GM21717 (cell line): ENCODE data around the gene MT1B.

Experiments
- ATAC-seq: cut with Tn5 transposase; IDR thresholded peaks from one replicate; pipeline ENCODE4 v1.9.1; 2021; ENCODE audit warnings: mild to moderate bottlenecking, moderate library complexity; ENCODE audit not compliant: unreplicated experiment

The MT1B gene

GRCh38 chr16:56683424-56684172 is 31.9 kb downstream of the MT1B start:
- no peak for ATAC-seq

- no peak for ATAC-seq
Observed at GRCh38 chr16:56684256-56684925, 32.7 kb downstream of the MT1B start.

GRCh38 chr16:56684926-56685590 is 33.4 kb downstream of the MT1B start:
- no peak for ATAC-seq

GRCh38 chr16:56686758-56687157 is 35.1 kb downstream of the MT1B start:
- ATAC-seq: no peak

- no peak for ATAC-seq
Observed at GRCh38 chr16:56688762-56689161, 37.1 kb downstream of the MT1B start.

- no peak for ATAC-seq
Observed at GRCh38 chr16:56689171-56689570, 37.5 kb downstream of the MT1B start.

GRCh38 chr16:56690420-56691122 is 38.9 kb downstream of the MT1B start:
- ATAC-seq: no peak

- no peak for ATAC-seq
Observed at GRCh38 chr16:56691885-56692284, 40.2 kb downstream of the MT1B start.

GRCh38 chr16:56695246-56695645 is 43.6 kb downstream of the MT1B start:
- ATAC-seq: no peak

- ATAC-seq: no peak
Observed at GRCh38 chr16:56697456-56698155, 45.9 kb downstream of the MT1B start.

GRCh38 chr16:56700195-56700594 is 48.5 kb downstream of the MT1B start:
- ATAC-seq: no peak

GRCh38 chr16:56700631-56701030 is 48.9 kb downstream of the MT1B start:
- ATAC-seq: no peak

- ATAC-seq: no peak
Observed at GRCh38 chr16:56701534-56701933, 49.8 kb downstream of the MT1B start.
